Upper lobe of left lung (tissue), 6 donors: Measurements from ENCODE around the gene TRIM73. TPM values are rescaled to one million over a fixed set of nuclear protein-coding genes. Genes with fewer than 3 reads are reported as not detected.
"Not testable (repeated sequence)": the region's sequence is repeated elsewhere in the genome, so short reads cannot be mapped to it uniquely, and the experiment has no call there.

Source experiments
- ATAC-seq, 2 donors: fragments of 200-7000 bp; cut with Tn5 transposase; one replicate each; pipeline ENCODE4 v1.9.1; 2022; ENCODE audit warnings: mild to moderate bottlenecking in 2 of 2, moderate library complexity in 2 of 2; ENCODE audit not compliant: low FRiP score in 2 of 2
- DNase-seq, 2 donors: peaks; one replicate each; pipeline ENCODE4 v3.0.0-alpha.2; 2019 to 2020
- H3K27ac ChIP-seq, 4 donors: fragments of 200-600 bp; sonication (generic); one replicate each; pipeline ENCODE4 v1.5.1; 2016 to 2019
- H3K27me3 ChIP-seq, 4 donors: fragments of 200-600 bp; sonication (generic); one replicate each; pipeline ENCODE4 v1.5.1; 2017 to 2019
- H3K36me3 ChIP-seq, 4 donors: fragments of 200-600 bp; sonication (generic); one replicate each; pipeline ENCODE4 v1.5.1; 2016 to 2019
- H3K4me1 ChIP-seq, 4 donors: fragments of 200-600 bp; sonication (generic); one replicate each; pipeline ENCODE4 v1.5.1; 2018 to 2019
- H3K4me3 ChIP-seq, 4 donors: fragments of 200-600 bp; sonication (generic); one replicate each; pipeline ENCODE4 v1.5.1; 2017 to 2019; ENCODE audit warnings: mild to moderate bottlenecking in 2 of 4, moderate library complexity in 1 of 4
- H3K9me3 ChIP-seq, 4 donors: fragments of 200-600 bp; sonication (generic); one replicate each; pipeline ENCODE4 v1.5.1; 2018 to 2019
- whole genome bisulfite sequencing, 2 donors: methylation state at CpG; one replicate each; pipeline ENCODE4 v1.1.5; 2017 to 2018; 5-methylcytosine and 5-hydroxymethylcytosine counted together
- total RNA-seq, 6 donors: library from RNA; depleted of rRNA in 4 of 6; stranded (reverse); fragments of >200 nt in 4 of 6; gene quantifications; one replicate each; pipeline versions ENCODE4 v1.1.0 to v1.2.1, GENCODE V29; 2016 to 2021
- donor health status: DM: no; HTN: no; CAD: no; lungs with moderate emphysema.
- donor health status: DM: no; HTN: yes; CAD: no; lungs with severe emphysema.

TRIM73 gene
- total RNA-seq, 6 donors from 2014 or later: 1.4 to 10.5 (median 3.3) TPM

GRCh38 chr7:75403455-75404443, 8.3 kb downstream of the TRIM73 start:
- H3K4me3 ChIP-seq, DNase-seq, H3K27me3 ChIP-seq, H3K27ac ChIP-seq, H3K36me3 ChIP-seq, H3K9me3 ChIP-seq, H3K4me1 ChIP-seq: not testable (repeated sequence)
- ATAC-seq: peak; percentile 58 to 91
- WGBS, 2 donors: no CpG with 5 or more reads among the region's 28 CpGs

DNA sequence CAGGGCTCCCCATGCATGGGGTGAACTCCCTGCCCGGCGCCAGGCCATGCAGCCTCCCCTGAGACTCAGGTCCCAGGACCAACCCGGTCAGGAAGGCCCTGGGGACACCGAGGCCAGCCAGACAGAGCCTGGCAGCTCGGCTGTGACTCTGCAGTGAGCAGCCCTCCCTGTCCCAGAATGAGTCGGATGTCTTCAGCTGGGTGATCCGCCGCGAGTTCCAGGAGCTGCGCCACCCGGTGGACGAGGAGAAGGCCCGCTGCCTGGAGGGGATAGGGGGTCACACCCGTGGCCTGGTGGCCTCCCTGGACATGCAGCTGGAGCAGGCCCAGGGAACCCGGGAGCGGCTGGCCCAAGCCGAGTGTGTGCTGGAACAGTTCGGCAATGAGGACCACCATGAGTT, 9.2 kb downstream of the TRIM73 start:
- not testable (repeated sequence) for H3K27me3 ChIP-seq, ATAC-seq, DNase-seq, H3K9me3 ChIP-seq, H3K4me3 ChIP-seq, H3K4me1 ChIP-seq, H3K36me3 ChIP-seq, H3K27ac ChIP-seq
- WGBS, 2 donors: 100% methylated on average over 2 of the region's 18 CpGs; no CpG with 5 or more reads in 1 of the 2 donors

DNA sequence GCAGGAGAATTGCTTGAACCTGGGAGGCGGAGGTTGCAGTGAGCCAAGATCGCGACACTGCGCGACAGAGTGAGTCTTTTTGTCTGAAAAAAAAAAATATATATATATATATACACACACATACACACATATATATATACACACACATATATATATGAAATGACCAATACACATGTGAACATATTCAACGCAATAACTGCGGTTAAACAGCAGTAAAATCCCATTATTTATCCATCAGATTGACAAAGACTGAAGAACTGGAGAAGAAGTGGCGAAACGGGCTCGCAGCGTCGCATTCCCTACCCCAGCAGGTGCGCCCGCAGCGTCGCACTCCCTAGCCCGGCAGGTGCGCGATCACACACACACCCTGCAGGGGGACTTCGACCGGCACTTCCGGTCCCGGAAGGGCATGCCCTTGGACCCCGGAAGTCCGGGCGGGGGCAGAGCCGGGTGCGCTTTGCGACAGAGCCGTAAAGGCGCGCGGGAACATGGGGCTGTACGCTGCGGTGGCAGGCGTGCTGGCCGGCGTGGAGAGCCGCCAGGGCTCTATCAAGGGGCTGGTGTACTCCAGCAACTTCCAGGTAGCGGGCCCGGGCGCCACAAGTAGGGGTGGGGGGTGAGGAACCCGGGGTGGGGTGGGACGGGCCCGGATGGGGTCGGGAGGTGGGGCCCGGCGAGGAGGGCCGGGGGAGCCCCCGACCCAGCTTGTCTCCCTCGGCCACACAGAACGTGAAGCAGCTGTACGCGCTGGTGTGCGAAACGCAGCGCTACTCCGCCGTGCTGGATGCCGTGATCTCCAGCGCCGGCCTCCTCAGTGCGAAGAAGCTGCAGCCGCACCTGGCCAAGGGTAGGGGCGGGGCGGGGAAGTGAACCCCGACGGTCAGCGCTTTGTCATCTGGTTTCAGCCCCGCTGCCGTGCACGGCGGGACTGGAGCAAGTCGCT, 14.7 kb downstream of the TRIM73 start:
- ATAC-seq: peak; percentile 98
- WGBS, 2 donors: no CpG with 5 or more reads among the region's 74 CpGs
- H3K4me3 ChIP-seq: peak overlapping the region in 3 of 4 donors; percentile 42 to 49 (median 46)
- H3K9me3 ChIP-seq, H3K4me1 ChIP-seq, H3K27ac ChIP-seq, H3K36me3 ChIP-seq, H3K27me3 ChIP-seq: not testable (repeated sequence)
- peak in 1 of 2 donors; percentile 52 for DNase-seq

GRCh38 chr7:75410823-75411173, 15.4 kb downstream of the TRIM73 start:
- no CpG with 5 or more reads among the region's 13 CpGs for WGBS, 2 donors
- not testable (repeated sequence) for ATAC-seq

DNA sequence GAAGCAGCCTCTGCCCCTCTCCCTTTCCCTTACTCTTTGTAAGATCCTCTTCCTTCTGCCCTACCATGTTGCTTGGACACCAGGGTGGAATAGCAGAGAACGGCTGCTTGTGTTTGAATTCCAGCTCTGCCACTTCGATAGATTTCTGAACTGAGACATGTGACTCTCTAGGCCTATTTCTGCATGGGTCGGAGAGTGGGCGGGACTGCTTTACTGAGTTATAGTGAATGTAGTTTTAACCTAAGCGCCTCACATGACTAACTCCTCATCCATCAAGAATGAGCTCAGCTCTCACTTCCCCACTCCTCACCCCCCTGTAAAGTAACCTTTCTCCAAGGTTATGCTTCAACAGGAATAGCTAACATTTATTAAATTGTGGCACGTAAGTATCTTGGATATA, 18.8 kb downstream of the TRIM73 start:
- not testable (repeated sequence) for H3K4me1 ChIP-seq, H3K9me3 ChIP-seq, ATAC-seq, H3K27me3 ChIP-seq, DNase-seq, H3K27ac ChIP-seq, H3K4me3 ChIP-seq
- WGBS, 2 donors: 87% methylated on average over 3 to 4 of the region's 6 CpGs
- peaks cover 0 to 24% (median 10%) of the 10 kb centered on the region in 4 donors for H3K36me3 ChIP-seq

More at GRCh38 chr7:75410823-75411173, 15.4 kb downstream of the TRIM73 start:
- not testable (repeated sequence) for H3K27me3 ChIP-seq, H3K9me3 ChIP-seq, H3K27ac ChIP-seq, H3K36me3 ChIP-seq, DNase-seq, H3K4me1 ChIP-seq, H3K4me3 ChIP-seq

GRCh38 chr7:75414708-75415427, 19.4 kb downstream of the TRIM73 start:
- WGBS, 2 donors: 63 to 75% methylated on average over 5 to 10 of the region's 13 CpGs
- ATAC-seq: not testable (repeated sequence)

GRCh38 chr7:75415428-75415817, 20.0 kb downstream of the TRIM73 start:
- H3K36me3 ChIP-seq: peaks cover 0 to 29% (median 15%) of the 10 kb centered on the region in 4 donors
- not testable (repeated sequence) for H3K27me3 ChIP-seq, H3K4me3 ChIP-seq, H3K9me3 ChIP-seq, H3K4me1 ChIP-seq, ATAC-seq, H3K27ac ChIP-seq
- WGBS, 2 donors: 87% methylated on average over 9 of the region's 11 CpGs; no CpG with 5 or more reads in 1 of the 2 donors
- peak in 1 of 2 donors; percentile 52 for DNase-seq

More at GRCh38 chr7:75414708-75415427, 19.4 kb downstream of the TRIM73 start:
- H3K9me3 ChIP-seq, H3K4me3 ChIP-seq, H3K27me3 ChIP-seq, H3K27ac ChIP-seq, DNase-seq, H3K4me1 ChIP-seq: not testable (repeated sequence)
- H3K36me3 ChIP-seq: peaks cover 0 to 24% (median 13%) of the 10 kb centered on the region in 4 donors

GRCh38 chr7:75415829-75416373, 20.5 kb downstream of the TRIM73 start:
- H3K4me3 ChIP-seq: not testable (repeated sequence)
- peak in 1 of 2 donors; percentile 51 for DNase-seq
- WGBS, 2 donors: 87 to 88% methylated on average over 11 to 12 of the region's 27 CpGs

GRCh38 chr7:75416787-75417186, 21.4 kb downstream of the TRIM73 start:
- WGBS, 2 donors: 92 to 96% methylated on average over 8 of the region's 9 CpGs
- not testable (repeated sequence) for H3K4me3 ChIP-seq, DNase-seq, H3K9me3 ChIP-seq, ATAC-seq, H3K4me1 ChIP-seq, H3K27ac ChIP-seq, H3K27me3 ChIP-seq
- H3K36me3 ChIP-seq: peaks cover 0 to 42% (median 24%) of the 10 kb centered on the region in 4 donors

More at GRCh38 chr7:75415829-75416373, 20.5 kb downstream of the TRIM73 start:
- H3K9me3 ChIP-seq, H3K27me3 ChIP-seq, H3K27ac ChIP-seq, H3K4me1 ChIP-seq, ATAC-seq: not testable (repeated sequence)
- H3K36me3 ChIP-seq: peaks cover 0 to 34% (median 18%) of the 10 kb centered on the region in 4 donors

- not testable (repeated sequence) for DNase-seq, H3K27me3 ChIP-seq
Measured at GRCh38 chr7:75418292-75418858, 22.9 kb downstream of the TRIM73 start.

GRCh38 chr7:75419210-75419609, 23.8 kb downstream of the TRIM73 start:
- peaks cover 0 to 56% (median 31%) of the 10 kb centered on the region in 4 donors for H3K36me3 ChIP-seq
- H3K27me3 ChIP-seq, ATAC-seq, H3K4me3 ChIP-seq, H3K27ac ChIP-seq, H3K9me3 ChIP-seq, H3K4me1 ChIP-seq: not testable (repeated sequence)
- peak in 1 of 2 donors; percentile 59 for DNase-seq
- 97 to 98% methylated on average over 9 to 10 of the region's 13 CpGs for WGBS, 2 donors

More at GRCh38 chr7:75418292-75418858, 22.9 kb downstream of the TRIM73 start:
- H3K27ac ChIP-seq, H3K4me3 ChIP-seq, H3K4me1 ChIP-seq, H3K9me3 ChIP-seq: not testable (repeated sequence)
- 93% methylated on average over 8 of the region's 20 CpGs; no CpG with 5 or more reads in 1 of the 2 donors for WGBS, 2 donors
- peaks cover 0 to 47% (median 26%) of the 10 kb centered on the region in 4 donors for H3K36me3 ChIP-seq
- ATAC-seq: peak in 1 of 2 donors; percentile 40
